Adrenal gland (tissue), 5 donors: Measurements from ENCODE around the gene MRPS33.

Experiments used
- CTCF ChIP-seq, 6 experiments: fragments of 450-650 bp in 4 of 6; fragments of 200-600 bp in 2 of 6; sonication (generic) in 1 of 6; IDR thresholded peaks; 1 replicate in 5 of 6; 2 replicates in 1 of 6; pipeline versions ENCODE4 v1.5.1 to v1.8.0; 2016 to 2021; ENCODE audit warnings: antibody characterized with exemption in 6 of 6, mild to moderate bottlenecking in 2 of 6, moderate library complexity in 1 of 6
- POLR2A ChIP-seq, 2 donors: fragments of 450-650 bp; IDR thresholded peaks; one replicate each; pipeline ENCODE4 v1.6.1; 2017; ENCODE audit warnings: antibody characterized with exemption in 2 of 2, mild to moderate bottlenecking in 2 of 2, moderate library complexity in 1 of 2
- donor health status: DM: no; HTN: no; CAD: no.

GRCh38 chr7:141023295-141023694 lies 8.5 kb upstream of the MRPS33 start:
- TF ChIP-seq CTCF (IDR thresholded peaks at IDR 0.05) (no peak), POLR2A (IDR thresholded peaks at IDR 0.05) (no peak)
